A673 (cell line): Measurements from ENCODE around the gene ZHX3. TPM values are rescaled to one million over a fixed set of nuclear protein-coding genes. Genes with fewer than 3 reads are reported as not detected.
A peak's percentile ranks its signal among the peaks of the same experiment; 100 is the strongest.

Source experiments
- BruUV-seq: library from RNA; stranded (reverse); fragments of 400-500 nt; replicated peaks from 2 replicates; lab custom pipeline; 2021; lab: Mats Ljungman, UMichigan
- CTCF ChIA-PET: fragments of 300-600 bp; sonication (Branson Sonifier 250); formaldehyde crosslinking; loops from one replicate; lab custom pipeline; 2022; ENCODE audit warnings: antibody characterized with exemption; lab: Charles Lee
- POLR2A ChIA-PET: fragments of 300-600 bp; sonication (Branson Sonifier 250); formaldehyde crosslinking; loops from one replicate; lab custom pipeline; 2022; ENCODE audit warnings: antibody characterized with exemption; ENCODE audit not compliant: low non-redundant PET; lab: Charles Lee
- DNase-seq: peaks from one replicate; pipeline ENCODE4 v3.0.0-alpha.2; 2015; ENCODE audit warnings: low spot score
- H3K27ac ChIP-seq: fragments of 200-600 bp; sonication (generic); 2 replicates; pipeline ENCODE4 v1.5.1; 2016; ENCODE audit warnings: mixed run types, low read depth, mild to moderate bottlenecking, mixed read lengths, antibody characterized with exemption, low read length; ENCODE audit not compliant: poor library complexity, severe bottlenecking
- H3K27me3 ChIP-seq: fragments of 200-600 bp; sonication (generic); replicated peaks from 2 replicates; pipeline ENCODE4 v1.6.1; 2017; ENCODE audit warnings: mixed run types, low read depth, mild to moderate bottlenecking, mixed read lengths, antibody characterized with exemption, low read length; ENCODE audit not compliant: insufficient read depth, poor library complexity
- H3K36me3 ChIP-seq: fragments of 200-600 bp; sonication (generic); 2 replicates; pipeline ENCODE4 v1.6.1; 2016; ENCODE audit warnings: mixed run types, mild to moderate bottlenecking, mixed read lengths, antibody characterized with exemption, low read length; ENCODE audit not compliant: insufficient read depth, poor library complexity, severe bottlenecking
- H3K4me1 ChIP-seq: fragments of 200-600 bp; sonication (generic); 2 replicates; pipeline ENCODE4 v1.6.1; 2017; ENCODE audit warnings: mixed run types, mild to moderate bottlenecking, mixed read lengths, antibody characterized with exemption, low read length; ENCODE audit not compliant: insufficient read depth, poor library complexity, severe bottlenecking
- H3K4me3 ChIP-seq: fragments of 200-600 bp; sonication (generic); 2 replicates; pipeline ENCODE4 v1.5.1; 2016; ENCODE audit warnings: low read depth, mixed run types, mild to moderate bottlenecking, mixed read lengths, low read length; ENCODE audit not compliant: poor library complexity, severe bottlenecking
- H3K9me3 ChIP-seq: fragments of 200-600 bp; sonication (generic); 2 replicates; pipeline ENCODE4 v1.6.1; 2016; ENCODE audit warnings: mixed run types, low read depth, mild to moderate bottlenecking, mixed read lengths, antibody characterized with exemption, low read length; ENCODE audit not compliant: poor library complexity, severe bottlenecking
- EZH2 ChIP-seq: fragments of 200-600 bp; sonication (generic); IDR thresholded peaks from 2 replicates; pipeline ENCODE4 v1.6.1; 2017; ENCODE audit warnings: borderline replicate concordance, low read depth, mild to moderate bottlenecking, mixed read lengths, antibody characterized with exemption, low read length; ENCODE audit not compliant: poor library complexity, severe bottlenecking
- intact Hi-C: fragments of 100-400 bp; cut with micrococcal nuclease; formaldehyde crosslinking; loops from one replicate; pipeline ENCODE4 v1.10.0; 2022; ENCODE audit not compliant: unreplicated experiment
- total RNA-seq: library from RNA; stranded (reverse); gene quantifications from 2 replicates; pipeline ENCODE4 v1.2.3, GENCODE V29; 2021
- TF ChIP-seq, protein P1 (sequence below): fragments of 300-800, 200-600 bp; sonication (generic); conservative IDR thresholded peaks from 2 replicates; pipeline ENCODE4 v1.5.1; 2017; ENCODE audit warnings: low read depth, mild to moderate bottlenecking, antibody characterized with exemption, low read length, moderate library complexity, mixed read lengths

The ZHX3 gene
- total RNA-seq, 1 experiment from 2014 or later = 14.0 TPM

DNA sequence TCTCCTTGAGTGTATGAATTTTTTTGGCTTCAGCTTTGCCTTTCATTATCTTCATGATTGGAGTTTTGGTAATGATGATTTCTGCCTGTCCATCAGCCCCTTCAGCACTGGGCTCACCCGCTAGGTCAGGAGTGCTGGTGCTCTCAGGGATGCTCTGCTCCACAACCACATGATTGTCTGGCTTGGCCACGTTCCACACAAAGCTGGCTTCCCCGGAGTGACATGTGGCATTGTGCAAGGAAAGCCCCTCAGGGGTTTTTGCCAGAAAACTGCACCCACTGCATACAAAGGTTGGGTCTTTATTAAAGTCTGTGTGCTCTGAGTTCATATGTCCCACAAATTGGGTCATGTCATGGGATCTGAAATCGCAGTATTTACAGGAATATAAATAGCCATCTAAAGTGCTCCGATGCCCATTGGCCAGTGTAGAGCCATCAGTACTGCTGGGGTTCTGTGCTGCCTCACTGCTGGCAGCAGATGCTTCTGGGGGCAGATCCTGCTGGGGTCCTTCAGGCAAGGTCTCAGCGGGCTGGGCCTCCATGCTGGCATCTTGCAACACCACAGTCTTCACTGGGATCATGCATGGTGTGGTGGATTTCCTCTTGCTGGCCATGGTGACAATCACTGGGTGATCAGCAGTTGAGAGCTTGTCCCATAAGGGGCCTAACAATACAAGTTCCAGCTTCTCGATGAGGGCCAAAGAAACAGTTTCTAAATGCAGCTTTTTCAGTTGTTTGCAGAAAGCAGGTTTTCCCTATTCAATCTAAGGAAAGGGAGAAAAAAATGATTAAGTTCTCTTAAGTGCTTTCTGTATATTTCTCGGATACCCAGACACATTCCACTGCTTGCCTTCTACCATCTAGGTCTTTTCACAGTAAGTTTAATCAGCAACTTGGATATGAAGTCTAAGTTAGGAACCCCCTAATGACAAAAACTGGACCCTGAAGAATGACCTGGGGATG is 112.9 kb downstream of the ZHX3 start:
- Histone ChIP-seq H3K9me3 (no peaks in the 10 kb centered on the region), H3K27me3 (no peaks in the 10 kb centered on the region), H3K36me3 (no peaks in the 10 kb centered on the region), H3K27ac (no peak overlapping the region), H3K4me1 (no peaks in the 10 kb centered on the region), H3K4me3 (no peak overlapping the region)
- no peak for TF ChIP-seq EZH2
- TF ChIP-seq, protein P1, sequence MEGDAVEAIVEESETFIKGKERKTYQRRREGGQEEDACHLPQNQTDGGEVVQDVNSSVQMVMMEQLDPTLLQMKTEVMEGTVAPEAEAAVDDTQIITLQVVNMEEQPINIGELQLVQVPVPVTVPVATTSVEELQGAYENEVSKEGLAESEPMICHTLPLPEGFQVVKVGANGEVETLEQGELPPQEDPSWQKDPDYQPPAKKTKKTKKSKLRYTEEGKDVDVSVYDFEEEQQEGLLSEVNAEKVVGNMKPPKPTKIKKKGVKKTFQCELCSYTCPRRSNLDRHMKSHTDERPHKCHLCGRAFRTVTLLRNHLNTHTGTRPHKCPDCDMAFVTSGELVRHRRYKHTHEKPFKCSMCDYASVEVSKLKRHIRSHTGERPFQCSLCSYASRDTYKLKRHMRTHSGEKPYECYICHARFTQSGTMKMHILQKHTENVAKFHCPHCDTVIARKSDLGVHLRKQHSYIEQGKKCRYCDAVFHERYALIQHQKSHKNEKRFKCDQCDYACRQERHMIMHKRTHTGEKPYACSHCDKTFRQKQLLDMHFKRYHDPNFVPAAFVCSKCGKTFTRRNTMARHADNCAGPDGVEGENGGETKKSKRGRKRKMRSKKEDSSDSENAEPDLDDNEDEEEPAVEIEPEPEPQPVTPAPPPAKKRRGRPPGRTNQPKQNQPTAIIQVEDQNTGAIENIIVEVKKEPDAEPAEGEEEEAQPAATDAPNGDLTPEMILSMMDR = no peak
- no peak for DNase-seq
- CTCF ChIA-PET = no interaction called here
- intact Hi-C loops = no loop called here
- TSS peak; percentile 29 for BruUV-seq
- POLR2A ChIA-PET = no interaction called here

DNA sequence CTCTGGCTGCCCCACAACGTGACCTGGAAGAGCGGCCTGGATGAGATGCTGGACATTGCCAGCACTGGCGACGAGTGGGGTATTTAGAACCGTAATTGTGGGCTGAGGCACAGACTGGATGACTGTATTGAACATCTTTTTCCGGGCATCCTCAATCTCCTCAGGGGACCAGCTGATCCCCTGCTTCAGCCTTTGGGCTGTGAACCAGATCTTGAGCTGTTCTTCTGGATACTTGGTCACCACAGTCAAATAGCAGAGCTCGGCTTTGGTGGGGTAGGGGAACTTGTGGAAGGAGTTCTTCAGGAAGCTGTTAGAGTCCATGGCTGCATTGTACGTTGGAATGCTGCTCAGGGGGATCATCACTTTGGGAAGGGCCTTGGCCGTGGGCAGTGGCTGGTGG is 113.9 kb downstream of the ZHX3 start:
- intact Hi-C loops = no loop called here
- peaks cover 6% of the 10 kb centered on the region for H3K9me3 ChIP-seq
- ChIA-PET CTCF (no interaction called here), POLR2A (no interaction called here)
- no peak overlapping the region for H3K4me3 ChIP-seq
- H3K27ac ChIP-seq = no peak overlapping the region
- H3K4me1 ChIP-seq = no peaks in the 10 kb centered on the region
- no peaks in the 10 kb centered on the region for H3K36me3 ChIP-seq
- DNase-seq = no peak
- TF ChIP-seq, protein P1 = no peak
- no peak for TF ChIP-seq EZH2
- H3K27me3 ChIP-seq = no peaks in the 10 kb centered on the region
- BruUV-seq = no TSS peak

DNA sequence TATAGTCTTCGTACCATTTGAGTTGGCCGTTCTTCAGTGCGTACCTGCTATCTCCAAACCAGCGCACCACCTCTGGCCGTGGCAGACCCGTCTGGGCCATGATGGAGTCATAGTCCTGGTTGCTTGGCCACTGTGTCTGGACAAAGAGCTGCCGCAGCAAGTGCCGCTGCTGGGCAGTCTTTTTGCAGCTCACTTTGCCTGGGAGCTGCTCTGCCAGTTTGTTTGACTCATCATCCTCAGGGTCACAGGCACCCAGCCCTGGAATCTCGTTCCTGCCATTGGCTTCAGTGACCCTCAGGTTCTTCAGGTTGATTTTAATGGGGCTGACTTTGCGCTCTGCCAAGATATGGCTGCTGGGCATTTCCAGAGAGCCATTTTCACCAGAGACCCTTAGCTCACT is 115.1 kb downstream of the ZHX3 start:
- no peak overlapping the region for H3K27ac ChIP-seq
- no peaks in the 10 kb centered on the region for H3K4me1 ChIP-seq
- CTCF ChIA-PET = no interaction called here
- H3K27me3 ChIP-seq = no peaks in the 10 kb centered on the region
- POLR2A ChIA-PET = no interaction called here
- no peak overlapping the region for H3K4me3 ChIP-seq
- intact Hi-C loops = no loop called here
- BruUV-seq = no TSS peak
- H3K36me3 ChIP-seq = no peaks in the 10 kb centered on the region
- DNase-seq = no peak
- TF ChIP-seq, protein P1 = no peak
- TF ChIP-seq EZH2 = no peak
- peaks cover 12% of the 10 kb centered on the region for H3K9me3 ChIP-seq
